ENCODE data around the gene ACAP3.

The ACAP3 gene

GRCh38 chr1:1242461-1243265 lies 65.1 kb downstream of the ACAP3 start:
- DNase-seq: no peak
